GM23338 (cell line): ENCODE data around the gene GAB2. TPM values are rescaled to one million over a fixed set of nuclear protein-coding genes. Genes with fewer than 3 reads are reported as not detected.
"Not testable (repeated sequence)": the region's sequence is repeated elsewhere in the genome, so short reads cannot be mapped to it uniquely, and the experiment has no call there.

Experiments used
- ATAC-seq: fragments of 200-7000 bp; cut with Tn5 transposase; 3 replicates; pipeline ENCODE4 v1.9.1; 2020
- DNase-seq: peaks from one replicate; pipeline ENCODE4 v3.0.0-alpha.2; 2015; ENCODE audit warnings: low spot score
- H2AFZ ChIP-seq: fragments of 200-600 bp; sonication (generic); 2 replicates; pipeline ENCODE4 v1.8.0; 2016; ENCODE audit warnings: antibody characterized with exemption, mild to moderate bottlenecking, moderate library complexity
- H3F3A ChIP-seq: fragments of 200-600 bp; sonication (generic); replicated peaks from 2 replicates; pipeline ENCODE4 v1.8.0; 2017; ENCODE audit warnings: antibody characterized with exemption, mixed run types, low read depth
- H3K27ac ChIP-seq: fragments of 200-600 bp; sonication (generic); 2 replicates; pipeline ENCODE4 v1.6.1; 2016; ENCODE audit warnings: low read depth
- H3K27me3 ChIP-seq: fragments of 200-600 bp; sonication (generic); 2 replicates; pipeline ENCODE4 v1.8.0; 2016; ENCODE audit warnings: mild to moderate bottlenecking, mixed run types, moderate library complexity; ENCODE audit not compliant: insufficient read depth
- H3K36me3 ChIP-seq: fragments of 200-600 bp; sonication (generic); 2 replicates; pipeline ENCODE4 v1.8.0; 2016; ENCODE audit warnings: mild to moderate bottlenecking; ENCODE audit not compliant: insufficient read depth
- H3K4me1 ChIP-seq: fragments of 200-600 bp; sonication (generic); 2 replicates; pipeline ENCODE4 v1.8.0; 2016; ENCODE audit warnings: mild to moderate bottlenecking, moderate library complexity; ENCODE audit not compliant: insufficient read depth
- H3K4me2 ChIP-seq: fragments of 200-600 bp; sonication (generic); 2 replicates; pipeline ENCODE4 v1.7.1; 2017; ENCODE audit warnings: mixed run types
- H3K4me3 ChIP-seq: fragments of 200-600 bp; sonication (generic); 2 replicates; pipeline ENCODE4 v1.6.1; 2016; ENCODE audit warnings: mixed run types
- H3K79me2 ChIP-seq: fragments of 200-600 bp; sonication (generic); replicated peaks from 2 replicates; pipeline ENCODE4 v1.8.0; 2017; ENCODE audit warnings: mild to moderate bottlenecking; ENCODE audit not compliant: insufficient read depth
- H3K9me2 ChIP-seq: fragments of 200-600 bp; sonication (generic); 2 replicates; pipeline ENCODE4 v1.8.0; 2017; ENCODE audit not compliant: insufficient read depth
- H4K20me1 ChIP-seq: fragments of 200-600 bp; sonication (generic); replicated peaks from 2 replicates; pipeline ENCODE4 v1.8.0; 2017; ENCODE audit warnings: mild to moderate bottlenecking; ENCODE audit not compliant: insufficient read depth
- H3K27ac Mint-ChIP-seq: 2 replicates; pipeline ENCODE4 v1.8.0; 2020; ENCODE audit warnings: inconsistent platforms, mild to moderate bottlenecking, moderate library complexity, mixed read lengths
- H3K27me3 Mint-ChIP-seq: 3 replicates; pipeline ENCODE4 v1.8.0; 2022; ENCODE audit warnings: low read depth, mild to moderate bottlenecking, moderate library complexity, mixed read lengths, inconsistent platforms; ENCODE audit not compliant: insufficient read depth, poor library complexity
- H3K36me3 Mint-ChIP-seq: 3 replicates; pipeline ENCODE4 v1.8.0; 2021; ENCODE audit warnings: low read depth, mild to moderate bottlenecking, inconsistent platforms, moderate library complexity, mixed read lengths
- H3K4me1 Mint-ChIP-seq: 3 replicates; pipeline ENCODE4 v1.8.0; 2020; ENCODE audit warnings: mild to moderate bottlenecking, inconsistent platforms, mixed read lengths
- H3K4me3 Mint-ChIP-seq: 3 replicates; pipeline ENCODE4 v1.8.0; 2021; ENCODE audit warnings: moderate library complexity, mild to moderate bottlenecking, inconsistent platforms, mixed read lengths
- H3K9me3 Mint-ChIP-seq: 3 replicates; pipeline ENCODE4 v1.8.0; 2020; ENCODE audit warnings: moderate library complexity, mild to moderate bottlenecking, inconsistent platforms, mixed read lengths
- CREB1 ChIP-seq: fragments of 250-450 bp; sonication (Bioruptor Pico); IDR thresholded peaks from 2 replicates; pipeline ENCODE4 v1.5.0; 2020; ENCODE audit warnings: low read depth, mild to moderate bottlenecking, moderate library complexity
- JUNB ChIP-seq: IDR thresholded peaks from one replicate; pipeline ENCODE4 v1.6.1; 2016; ENCODE audit warnings: antibody characterized with exemption; ENCODE audit not compliant: unreplicated experiment
- NANOG ChIP-seq: IDR thresholded peaks from 2 replicates; pipeline ENCODE4 v1.6.1; 2016; ENCODE audit warnings: antibody characterized with exemption, borderline replicate concordance
- STAT1 ChIP-seq: IDR thresholded peaks from one replicate; pipeline ENCODE4 v1.6.1; 2016; ENCODE audit warnings: antibody characterized with exemption; ENCODE audit not compliant: unreplicated experiment
- ZNF114 ChIP-seq: fragments of 250-450 bp; sonication (Bioruptor Pico); IDR thresholded peaks from 2 replicates; pipeline ENCODE4 v1.5.0; 2020; ENCODE audit warnings: mild to moderate bottlenecking, moderate library complexity
- ZNF331 ChIP-seq: fragments of 250-450 bp; sonication (Bioruptor Pico); IDR thresholded peaks from 2 replicates; pipeline ENCODE4 v1.5.0; 2020; ENCODE audit warnings: low read depth, mild to moderate bottlenecking, moderate library complexity
- polyA plus RNA-seq: library from polyadenylated mRNA; unstranded; fragments of >200 nt; fragmentation: Nextera tagmentation; extraction: Ambion mirVana; gene quantifications from 2 replicates; pipeline ENCODE4 v1.2.1, GENCODE V29; 2016
- total RNA-seq: library from RNA; depleted of rRNA; stranded (reverse); fragments of >200 nt; shearing (Covaris generic); gene quantifications from 2 replicates; pipeline ENCODE4 v1.2.3, GENCODE V29; 2014
- TF ChIP-seq, protein P1 (sequence below): fragments of 250-450 bp; sonication (Bioruptor Pico); IDR thresholded peaks from 2 replicates; pipeline ENCODE4 v1.5.0; 2020; ENCODE audit warnings: mild to moderate bottlenecking, moderate library complexity
- TF ChIP-seq, protein P2 (sequence below): IDR thresholded peaks from 2 replicates; pipeline ENCODE4 v1.6.1; 2016; ENCODE audit warnings: antibody characterized with exemption
- TF ChIP-seq, protein P3 (sequence below), 2 experiments: fragments of 200-600 bp in 1 of 2; sonication (generic) in 1 of 2; conservative IDR thresholded peaks; 2 replicates each; pipeline versions ENCODE4 v1.5.1 to v1.6.1; 2016 to 2017; ENCODE audit warnings: antibody characterized with exemption in 2 of 2, low read depth in 2 of 2, mild to moderate bottlenecking in 2 of 2, moderate library complexity in 1 of 2

The GAB2 gene
- total and polyA plus RNA-seq, 2 experiments from 2014 or later, result 2.0 to 10.8 TPM

DNA sequence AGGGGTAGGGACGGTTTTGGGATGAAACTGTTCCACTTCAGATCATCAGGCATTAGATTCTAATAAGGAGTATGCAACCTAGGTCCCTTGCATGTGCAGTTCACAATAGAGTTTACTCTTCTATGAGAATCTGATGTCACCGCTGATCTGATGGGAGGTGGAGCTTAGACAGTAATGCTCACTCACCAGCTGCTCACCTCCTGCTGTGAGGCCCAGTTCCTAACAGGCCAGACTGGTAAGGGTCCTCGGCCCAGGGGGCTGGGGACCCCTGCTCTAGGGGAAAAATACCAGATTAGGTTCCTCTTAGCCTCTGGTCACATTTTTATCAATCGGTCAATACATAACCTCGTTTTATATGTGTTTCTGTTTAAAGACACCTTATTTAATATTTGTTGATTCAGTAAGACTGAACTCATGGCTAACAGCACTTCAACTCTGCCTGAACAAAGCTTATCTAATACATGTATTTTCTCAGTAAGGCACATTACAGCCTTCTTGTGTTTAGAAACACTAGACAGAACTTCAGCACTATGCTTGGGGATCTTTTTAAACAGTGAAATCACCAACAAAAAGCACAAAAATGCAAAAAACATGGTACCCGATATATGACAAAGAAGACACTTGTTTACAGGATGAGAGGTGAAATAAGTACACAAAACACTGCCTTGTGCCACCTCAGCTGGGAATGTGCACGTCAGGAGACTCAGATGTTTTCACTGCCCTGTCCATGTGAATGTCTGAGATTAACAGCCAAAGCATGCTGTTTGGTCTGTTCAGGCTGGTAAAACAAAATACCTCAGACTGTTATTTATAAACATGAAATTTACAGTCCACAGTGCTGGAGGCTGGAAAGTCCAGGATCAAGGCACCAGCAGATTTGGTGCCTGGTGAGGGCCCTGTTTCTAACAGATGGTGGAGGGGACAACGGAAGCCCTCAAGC lies 121.4 kb downstream of the GAB2 start (continued):
- TF ChIP-seq, protein P1, sequence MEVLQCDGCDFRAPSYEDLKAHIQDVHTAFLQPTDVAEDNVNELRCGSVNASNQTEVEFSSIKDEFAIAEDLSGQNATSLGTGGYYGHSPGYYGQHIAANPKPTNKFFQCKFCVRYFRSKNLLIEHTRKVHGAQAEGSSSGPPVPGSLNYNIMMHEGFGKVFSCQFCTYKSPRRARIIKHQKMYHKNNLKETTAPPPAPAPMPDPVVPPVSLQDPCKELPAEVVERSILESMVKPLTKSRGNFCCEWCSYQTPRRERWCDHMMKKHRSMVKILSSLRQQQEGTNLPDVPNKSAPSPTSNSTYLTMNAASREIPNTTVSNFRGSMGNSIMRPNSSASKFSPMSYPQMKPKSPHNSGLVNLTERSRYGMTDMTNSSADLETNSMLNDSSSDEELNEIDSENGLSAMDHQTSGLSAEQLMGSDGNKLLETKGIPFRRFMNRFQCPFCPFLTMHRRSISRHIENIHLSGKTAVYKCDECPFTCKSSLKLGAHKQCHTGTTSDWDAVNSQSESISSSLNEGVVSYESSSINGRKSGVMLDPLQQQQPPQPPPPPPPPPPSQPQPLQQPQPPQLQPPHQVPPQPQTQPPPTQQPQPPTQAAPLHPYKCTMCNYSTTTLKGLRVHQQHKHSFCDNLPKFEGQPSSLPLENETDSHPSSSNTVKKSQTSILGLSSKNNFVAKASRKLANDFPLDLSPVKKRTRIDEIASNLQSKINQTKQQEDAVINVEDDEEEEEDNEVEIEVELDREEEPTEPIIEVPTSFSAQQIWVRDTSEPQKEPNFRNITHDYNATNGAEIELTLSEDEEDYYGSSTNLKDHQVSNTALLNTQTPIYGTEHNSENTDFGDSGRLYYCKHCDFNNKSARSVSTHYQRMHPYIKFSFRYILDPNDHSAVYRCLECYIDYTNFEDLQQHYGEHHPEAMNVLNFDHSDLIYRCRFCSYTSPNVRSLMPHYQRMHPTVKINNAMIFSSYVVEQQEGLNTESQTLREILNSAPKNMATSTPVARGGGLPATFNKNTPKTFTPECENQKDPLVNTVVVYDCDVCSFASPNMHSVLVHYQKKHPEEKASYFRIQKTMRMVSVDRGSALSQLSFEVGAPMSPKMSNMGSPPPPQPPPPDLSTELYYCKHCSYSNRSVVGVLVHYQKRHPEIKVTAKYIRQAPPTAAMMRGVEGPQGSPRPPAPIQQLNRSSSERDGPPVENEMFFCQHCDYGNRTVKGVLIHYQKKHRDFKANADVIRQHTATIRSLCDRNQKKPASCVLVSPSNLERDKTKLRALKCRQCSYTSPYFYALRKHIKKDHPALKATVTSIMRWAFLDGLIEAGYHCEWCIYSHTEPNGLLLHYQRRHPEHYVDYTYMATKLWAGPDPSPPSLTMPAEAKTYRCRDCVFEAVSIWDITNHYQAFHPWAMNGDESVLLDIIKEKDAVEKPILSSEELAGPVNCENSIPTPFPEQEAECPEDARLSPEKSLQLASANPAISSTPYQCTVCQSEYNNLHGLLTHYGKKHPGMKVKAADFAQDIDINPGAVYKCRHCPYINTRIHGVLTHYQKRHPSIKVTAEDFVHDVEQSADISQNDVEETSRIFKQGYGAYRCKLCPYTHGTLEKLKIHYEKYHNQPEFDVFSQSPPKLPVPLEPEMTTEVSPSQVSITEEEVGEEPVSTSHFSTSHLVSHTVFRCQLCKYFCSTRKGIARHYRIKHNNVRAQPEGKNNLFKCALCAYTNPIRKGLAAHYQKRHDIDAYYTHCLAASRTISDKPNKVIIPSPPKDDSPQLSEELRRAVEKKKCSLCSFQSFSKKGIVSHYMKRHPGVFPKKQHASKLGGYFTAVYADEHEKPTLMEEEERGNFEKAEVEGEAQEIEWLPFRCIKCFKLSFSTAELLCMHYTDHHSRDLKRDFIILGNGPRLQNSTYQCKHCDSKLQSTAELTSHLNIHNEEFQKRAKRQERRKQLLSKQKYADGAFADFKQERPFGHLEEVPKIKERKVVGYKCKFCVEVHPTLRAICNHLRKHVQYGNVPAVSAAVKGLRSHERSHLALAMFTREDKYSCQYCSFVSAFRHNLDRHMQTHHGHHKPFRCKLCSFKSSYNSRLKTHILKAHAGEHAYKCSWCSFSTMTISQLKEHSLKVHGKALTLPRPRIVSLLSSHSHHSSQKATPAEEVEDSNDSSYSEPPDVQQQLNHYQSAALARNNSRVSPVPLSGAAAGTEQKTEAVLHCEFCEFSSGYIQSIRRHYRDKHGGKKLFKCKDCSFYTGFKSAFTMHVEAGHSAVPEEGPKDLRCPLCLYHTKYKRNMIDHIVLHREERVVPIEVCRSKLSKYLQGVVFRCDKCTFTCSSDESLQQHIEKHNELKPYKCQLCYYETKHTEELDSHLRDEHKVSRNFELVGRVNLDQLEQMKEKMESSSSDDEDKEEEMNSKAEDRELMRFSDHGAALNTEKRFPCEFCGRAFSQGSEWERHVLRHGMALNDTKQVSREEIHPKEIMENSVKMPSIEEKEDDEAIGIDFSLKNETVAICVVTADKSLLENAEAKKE (CRISPR knock-in tag), result no peak
- TF ChIP-seq ZNF114, result no peak
- TF ChIP-seq, protein P2, sequence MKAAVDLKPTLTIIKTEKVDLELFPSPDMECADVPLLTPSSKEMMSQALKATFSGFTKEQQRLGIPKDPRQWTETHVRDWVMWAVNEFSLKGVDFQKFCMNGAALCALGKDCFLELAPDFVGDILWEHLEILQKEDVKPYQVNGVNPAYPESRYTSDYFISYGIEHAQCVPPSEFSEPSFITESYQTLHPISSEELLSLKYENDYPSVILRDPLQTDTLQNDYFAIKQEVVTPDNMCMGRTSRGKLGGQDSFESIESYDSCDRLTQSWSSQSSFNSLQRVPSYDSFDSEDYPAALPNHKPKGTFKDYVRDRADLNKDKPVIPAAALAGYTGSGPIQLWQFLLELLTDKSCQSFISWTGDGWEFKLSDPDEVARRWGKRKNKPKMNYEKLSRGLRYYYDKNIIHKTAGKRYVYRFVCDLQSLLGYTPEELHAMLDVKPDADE, result no peak
- no peak for TF ChIP-seq JUNB
- TF ChIP-seq CREB1 (CRISPR knock-in tag), result no peak

DNA sequence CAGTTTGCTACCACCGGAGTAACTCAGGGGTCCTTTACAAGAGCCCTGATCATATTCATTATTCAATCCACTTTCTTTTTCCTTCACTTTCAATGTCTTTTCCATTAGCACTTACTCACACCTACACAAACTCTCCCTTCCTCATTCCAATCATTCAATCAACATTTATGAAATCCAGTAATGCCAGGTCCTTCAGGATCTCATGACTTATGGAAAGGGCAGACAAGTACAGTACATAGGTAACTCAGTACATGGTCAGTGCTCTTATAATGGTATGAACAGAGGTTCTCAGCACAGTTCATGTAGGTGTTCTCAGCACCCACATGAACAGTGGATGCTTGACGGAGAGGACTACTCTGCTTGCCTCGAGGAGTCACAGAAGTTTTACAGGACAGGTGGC lies 122.3 kb downstream of the GAB2 start:
- H3K27ac ChIP-seq, result no peak overlapping the region
- no peaks in the 10 kb centered on the region for H3K27me3 ChIP-seq
- no peak overlapping the region for H3K4me2 ChIP-seq
- Mint-ChIP-seq H3K27ac (no peak overlapping the region), H3K4me1 (no peaks in the 10 kb centered on the region), H3K36me3 (no peaks in the 10 kb centered on the region), H3K9me3 (no peaks in the 10 kb centered on the region), H3K27me3 (no peaks in the 10 kb centered on the region), H3K4me3 (no peak overlapping the region)
- H4K20me1 ChIP-seq, result no peaks in the 10 kb centered on the region
- H3K36me3 ChIP-seq, result no peaks in the 10 kb centered on the region
- ATAC-seq (no peak), DNase-seq (no peak)
- no peak overlapping the region for H2AFZ ChIP-seq
- H3K4me3 ChIP-seq, result no peak overlapping the region
- H3F3A ChIP-seq, result no peaks in the 10 kb centered on the region
- H3K4me1 ChIP-seq, result no peaks in the 10 kb centered on the region
- TF ChIP-seq ZNF331 (CRISPR knock-in tag) (no peak), NANOG (no peak), STAT1 (no peak)
- TF ChIP-seq, protein P3, sequence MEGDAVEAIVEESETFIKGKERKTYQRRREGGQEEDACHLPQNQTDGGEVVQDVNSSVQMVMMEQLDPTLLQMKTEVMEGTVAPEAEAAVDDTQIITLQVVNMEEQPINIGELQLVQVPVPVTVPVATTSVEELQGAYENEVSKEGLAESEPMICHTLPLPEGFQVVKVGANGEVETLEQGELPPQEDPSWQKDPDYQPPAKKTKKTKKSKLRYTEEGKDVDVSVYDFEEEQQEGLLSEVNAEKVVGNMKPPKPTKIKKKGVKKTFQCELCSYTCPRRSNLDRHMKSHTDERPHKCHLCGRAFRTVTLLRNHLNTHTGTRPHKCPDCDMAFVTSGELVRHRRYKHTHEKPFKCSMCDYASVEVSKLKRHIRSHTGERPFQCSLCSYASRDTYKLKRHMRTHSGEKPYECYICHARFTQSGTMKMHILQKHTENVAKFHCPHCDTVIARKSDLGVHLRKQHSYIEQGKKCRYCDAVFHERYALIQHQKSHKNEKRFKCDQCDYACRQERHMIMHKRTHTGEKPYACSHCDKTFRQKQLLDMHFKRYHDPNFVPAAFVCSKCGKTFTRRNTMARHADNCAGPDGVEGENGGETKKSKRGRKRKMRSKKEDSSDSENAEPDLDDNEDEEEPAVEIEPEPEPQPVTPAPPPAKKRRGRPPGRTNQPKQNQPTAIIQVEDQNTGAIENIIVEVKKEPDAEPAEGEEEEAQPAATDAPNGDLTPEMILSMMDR (conservative IDR thresholded peaks at IDR 0.05; ENCODE audit: low read depth in 2 of 2), result no peak
- H3K79me2 ChIP-seq, result no peaks in the 10 kb centered on the region
- 0 out of 2 replicates have a peak, but pooled peaks cover 3% of the 10 kb centered on the region for H3K9me2 ChIP-seq

DNA sequence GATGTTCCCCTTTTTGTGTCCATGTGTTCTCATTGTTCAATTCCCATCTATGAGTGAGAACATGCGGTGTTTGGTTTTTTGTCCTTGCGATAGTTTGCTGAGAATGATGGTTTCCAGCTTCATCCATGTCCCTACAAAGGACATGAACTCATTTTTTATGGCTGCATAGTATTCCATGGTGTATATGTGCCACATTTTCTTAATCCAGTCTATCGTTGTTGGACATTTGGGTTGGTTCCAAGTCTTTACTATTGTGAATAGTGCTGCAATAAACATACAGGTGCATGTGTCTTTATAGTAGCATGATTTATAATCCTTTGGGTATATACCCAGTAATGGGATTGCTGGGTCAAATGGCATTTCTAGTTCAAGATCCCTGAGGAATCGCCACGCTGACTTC lies 123.5 kb downstream of the GAB2 start:
- H3K4me3 Mint-ChIP-seq, H3K27ac ChIP-seq, H3K9me3 Mint-ChIP-seq, H3K27me3 Mint-ChIP-seq, H3K27ac Mint-ChIP-seq, H3K36me3 ChIP-seq, H2AFZ ChIP-seq, H4K20me1 ChIP-seq, H3F3A ChIP-seq, ATAC-seq, DNase-seq, H3K9me2 ChIP-seq, H3K4me3 ChIP-seq, H3K4me1 ChIP-seq, H3K4me2 ChIP-seq, H3K79me2 ChIP-seq, H3K4me1 Mint-ChIP-seq, H3K27me3 ChIP-seq, H3K36me3 Mint-ChIP-seq: not testable (repeated sequence)
